DMS53 treated with DMSO at 0.1 percent for 48 hours (cell line): Measurements from ENCODE around the gene GYS2.
A peak's percentile ranks its signal among the peaks of the same experiment; 100 is the strongest.

ENCODE experiments used
- DNase-seq: peaks from one replicate; lab custom pipeline; 2025; ENCODE audit not compliant: unreplicated experiment; lab: John Stamatoyannopoulos, UW

GYS2 gene

GRCh38 chr12:21558100-21558679, 46.5 kb downstream of the GYS2 start:
- no peak for DNase-seq

GRCh38 chr12:21553329-21553675, 51.3 kb downstream of the GYS2 start:
- DNase-seq, result no peak

- no peak for DNase-seq
These were observed 51.9 kb downstream of the GYS2 start for GRCh38 chr12:21552635-21553328.

GRCh38 chr12:21551841-21552465, 52.7 kb downstream of the GYS2 start:
- no peak for DNase-seq

GRCh38 chr12:21547437-21547836, 57.2 kb downstream of the GYS2 start:
- DNase-seq, result no peak

GRCh38 chr12:21546716-21547115, 57.9 kb downstream of the GYS2 start:
- no peak for DNase-seq

- no peak for DNase-seq
These were observed 59.1 kb downstream of the GYS2 start for GRCh38 chr12:21545557-21545956.

GRCh38 chr12:21543151-21543550, 61.5 kb downstream of the GYS2 start:
- DNase-seq, result no peak

GRCh38 chr12:21542403-21542802, 62.2 kb downstream of the GYS2 start:
- DNase-seq, result no peak

- no peak for DNase-seq
These were observed 62.9 kb downstream of the GYS2 start for GRCh38 chr12:21541773-21542172.

- peak; percentile 30 for DNase-seq
These were observed 64.8 kb downstream of the GYS2 start for GRCh38 chr12:21539797-21540196.

- DNase-seq, result no peak
These were observed 66.5 kb downstream of the GYS2 start for GRCh38 chr12:21538061-21538653.

- no peak for DNase-seq
These were observed 75.2 kb downstream of the GYS2 start for GRCh38 chr12:21529456-21529855.

GRCh38 chr12:21528953-21529352, 75.7 kb downstream of the GYS2 start:
- DNase-seq, result no peak

GRCh38 chr12:21527451-21528180, 77.0 kb downstream of the GYS2 start:
- DNase-seq, result peak; percentile 68

- peak; percentile 88 for DNase-seq
These were observed 77.8 kb downstream of the GYS2 start for GRCh38 chr12:21526721-21527345.

GRCh38 chr12:21526053-21526452, 78.6 kb downstream of the GYS2 start, which contains the start of gene SPX:
Gene SPX (plus strand): TSS chr12:21526296. CDS start chr12:21526473, 177 bp downstream.
- peak; percentile 96 for DNase-seq

- no peak for DNase-seq
These were observed 81.5 kb downstream of the GYS2 start for GRCh38 chr12:21523148-21523547.

- DNase-seq, result peak; percentile 44
These were observed 83.1 kb downstream of the GYS2 start for GRCh38 chr12:21521541-21521940.

- DNase-seq, result no peak
These were observed 86.2 kb downstream of the GYS2 start for GRCh38 chr12:21518451-21518850.

- no peak for DNase-seq
These were observed 88.4 kb downstream of the GYS2 start for GRCh38 chr12:21516281-21516680.
